Measurements from ENCODE around the gene PRKN.

The PRKN gene

DNA sequence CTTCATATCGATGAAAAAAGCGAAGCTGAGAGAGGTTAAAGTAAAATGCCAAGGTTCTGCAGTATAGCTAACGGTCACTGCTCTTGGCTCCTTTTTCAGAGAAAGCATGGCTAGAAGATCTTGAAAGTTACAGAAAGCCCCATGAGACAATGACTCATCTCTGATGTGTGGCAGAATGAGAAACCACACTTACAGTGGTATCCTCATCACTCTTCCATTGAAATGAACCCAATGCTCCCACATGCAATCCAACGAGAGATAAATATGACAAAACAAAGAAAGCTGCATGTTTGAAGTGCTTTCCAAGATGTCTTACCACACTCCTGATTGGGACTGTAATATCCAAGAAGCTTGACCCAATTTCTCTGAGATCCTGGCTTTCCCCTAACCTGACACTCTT, 694.9 kb downstream of the PRKN start:
- ATAC-seq (ENCODE audit: insufficient read depth, low read depth) (no peak), DNase-seq (no peak)
- H3K27me3 ChIP-seq (ENCODE audit: insufficient read depth, low read length, poor library complexity): no peaks in the 10 kb centered on the region
- H4K20me1 ChIP-seq (ENCODE audit: insufficient read depth, low read length): no peaks in the 10 kb centered on the region
- H2AFZ ChIP-seq (ENCODE audit: low read depth, low read length): no peak overlapping the region
- no peak overlapping the region for H3K4me3 ChIP-seq (ENCODE audit: low read depth in 1 of 2, low read length in 2 of 2)
- no peaks in the 10 kb centered on the region for H3K9me3 ChIP-seq (ENCODE audit: insufficient read depth, low read length, severe bottlenecking)
- no peak overlapping the region for H3K27ac ChIP-seq (ENCODE audit: low read length)
- H3K4me1 ChIP-seq (ENCODE audit: insufficient read depth, low read length): no peaks in the 10 kb centered on the region
- no peak overlapping the region for H3K9ac ChIP-seq (ENCODE audit: low read depth, low read length)
- H3K79me2 ChIP-seq (ENCODE audit: insufficient read depth, low read length): no peaks in the 10 kb centered on the region
- H3K36me3 ChIP-seq (ENCODE audit: insufficient read depth, low read length): no peaks in the 10 kb centered on the region
- TF ChIP-seq, protein P1, sequence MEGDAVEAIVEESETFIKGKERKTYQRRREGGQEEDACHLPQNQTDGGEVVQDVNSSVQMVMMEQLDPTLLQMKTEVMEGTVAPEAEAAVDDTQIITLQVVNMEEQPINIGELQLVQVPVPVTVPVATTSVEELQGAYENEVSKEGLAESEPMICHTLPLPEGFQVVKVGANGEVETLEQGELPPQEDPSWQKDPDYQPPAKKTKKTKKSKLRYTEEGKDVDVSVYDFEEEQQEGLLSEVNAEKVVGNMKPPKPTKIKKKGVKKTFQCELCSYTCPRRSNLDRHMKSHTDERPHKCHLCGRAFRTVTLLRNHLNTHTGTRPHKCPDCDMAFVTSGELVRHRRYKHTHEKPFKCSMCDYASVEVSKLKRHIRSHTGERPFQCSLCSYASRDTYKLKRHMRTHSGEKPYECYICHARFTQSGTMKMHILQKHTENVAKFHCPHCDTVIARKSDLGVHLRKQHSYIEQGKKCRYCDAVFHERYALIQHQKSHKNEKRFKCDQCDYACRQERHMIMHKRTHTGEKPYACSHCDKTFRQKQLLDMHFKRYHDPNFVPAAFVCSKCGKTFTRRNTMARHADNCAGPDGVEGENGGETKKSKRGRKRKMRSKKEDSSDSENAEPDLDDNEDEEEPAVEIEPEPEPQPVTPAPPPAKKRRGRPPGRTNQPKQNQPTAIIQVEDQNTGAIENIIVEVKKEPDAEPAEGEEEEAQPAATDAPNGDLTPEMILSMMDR (IDR thresholded peaks at IDR 0.05; ENCODE audit: borderline replicate concordance, extremely low read depth, low read length, poor library complexity, severe bottlenecking): no peak
- TF ChIP-seq EZH2 (IDR thresholded peaks at IDR 0.05; ENCODE audit: borderline replicate concordance, low read depth, low read length, severe bottlenecking): no peak
- H3K4me2 ChIP-seq (ENCODE audit: insufficient read depth, low read length): no peak overlapping the region

DNA sequence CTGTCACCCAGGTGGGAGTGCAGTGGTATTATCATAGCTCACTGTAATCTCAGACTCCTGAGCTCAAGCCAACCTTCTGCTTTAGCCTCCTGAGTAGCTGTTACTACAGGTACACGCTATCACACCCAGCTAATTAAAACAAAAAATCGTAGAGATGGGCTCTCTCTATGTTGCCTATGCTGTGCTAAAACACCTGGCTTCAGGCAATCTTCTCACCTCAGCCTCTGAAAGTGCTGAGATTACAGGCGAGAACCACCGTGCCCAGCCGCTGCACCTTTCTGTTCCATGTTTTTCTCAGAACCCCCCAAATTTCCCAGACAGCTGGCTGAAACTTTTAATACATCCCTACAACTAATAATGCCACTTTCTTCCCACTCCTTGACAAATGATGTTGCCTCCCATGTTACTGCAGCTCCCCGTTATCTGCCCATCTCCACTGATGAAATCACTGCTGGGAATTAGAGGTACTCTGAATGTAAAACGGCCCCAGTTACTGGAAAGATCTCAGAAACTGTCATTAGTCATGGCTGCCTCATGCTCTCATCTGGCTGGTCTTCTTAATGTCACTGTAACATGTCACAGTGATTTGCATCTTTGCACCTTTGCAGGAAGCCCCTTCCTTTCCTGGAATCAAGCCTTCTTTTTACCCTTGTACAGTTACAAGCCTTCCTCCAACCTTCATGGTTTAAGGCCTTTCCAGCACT, 697.5 kb downstream of the PRKN start:
- Histone ChIP-seq H3K79me2 (ENCODE audit: insufficient read depth, low read length) (no peaks in the 10 kb centered on the region), H3K4me3 (ENCODE audit: low read depth in 1 of 2, low read length in 2 of 2) (no peak overlapping the region), H3K4me2 (ENCODE audit: insufficient read depth, low read length) (no peak overlapping the region), H2AFZ (ENCODE audit: low read depth, low read length) (no peak overlapping the region), H3K27ac (ENCODE audit: low read length) (no peak overlapping the region), H3K9me3 (ENCODE audit: insufficient read depth, low read length, severe bottlenecking) (no peaks in the 10 kb centered on the region), H4K20me1 (ENCODE audit: insufficient read depth, low read length) (no peaks in the 10 kb centered on the region), H3K9ac (ENCODE audit: low read depth, low read length) (no peak overlapping the region), H3K36me3 (ENCODE audit: insufficient read depth, low read length) (no peaks in the 10 kb centered on the region), H3K27me3 (ENCODE audit: insufficient read depth, low read length, poor library complexity) (no peaks in the 10 kb centered on the region), H3K4me1 (ENCODE audit: insufficient read depth, low read length) (no peaks in the 10 kb centered on the region)
- ATAC-seq (ENCODE audit: insufficient read depth, low read depth): no peak
- no peak for DNase-seq
- TF ChIP-seq, protein P1 (IDR thresholded peaks at IDR 0.05; ENCODE audit: borderline replicate concordance, extremely low read depth, low read length, poor library complexity, severe bottlenecking): no peak
- no peak for TF ChIP-seq EZH2 (IDR thresholded peaks at IDR 0.05; ENCODE audit: borderline replicate concordance, low read depth, low read length, severe bottlenecking)

GRCh38 chr6:162026843-162027242, 700.7 kb downstream of the PRKN start:
- no peaks in the 10 kb centered on the region for H3K27me3 ChIP-seq (ENCODE audit: insufficient read depth, low read length, poor library complexity)
- H3K4me3 ChIP-seq (ENCODE audit: low read depth in 1 of 2, low read length in 2 of 2): no peak overlapping the region
- no peak for ATAC-seq (ENCODE audit: insufficient read depth, low read depth)
- no peaks in the 10 kb centered on the region for H3K4me1 ChIP-seq (ENCODE audit: insufficient read depth, low read length)
- H3K36me3 ChIP-seq (ENCODE audit: insufficient read depth, low read length): no peaks in the 10 kb centered on the region
- H3K79me2 ChIP-seq (ENCODE audit: insufficient read depth, low read length): no peaks in the 10 kb centered on the region
- H3K27ac ChIP-seq (ENCODE audit: low read length): no peak overlapping the region
- no peak overlapping the region for H3K4me2 ChIP-seq (ENCODE audit: insufficient read depth, low read length)
- H2AFZ ChIP-seq (ENCODE audit: low read depth, low read length): no peak overlapping the region
- no peak for DNase-seq
- no peaks in the 10 kb centered on the region for H3K9me3 ChIP-seq (ENCODE audit: insufficient read depth, low read length, severe bottlenecking)
- H3K9ac ChIP-seq (ENCODE audit: low read depth, low read length): no peak overlapping the region
- H4K20me1 ChIP-seq (ENCODE audit: insufficient read depth, low read length): no peaks in the 10 kb centered on the region
- TF ChIP-seq, protein P1 (IDR thresholded peaks at IDR 0.05; ENCODE audit: borderline replicate concordance, extremely low read depth, low read length, poor library complexity, severe bottlenecking): no peak
- TF ChIP-seq EZH2 (IDR thresholded peaks at IDR 0.05; ENCODE audit: borderline replicate concordance, low read depth, low read length, severe bottlenecking): no peak

Data from DND-41 (cell line).